Measurements from ENCODE around the gene TMEM108. TPM values are rescaled to one million over a fixed set of nuclear protein-coding genes. Genes with fewer than 3 reads are reported as not detected.

TMEM108 gene
- polyA plus RNA-seq, 1 of the 3 experiments (the other 2 are of a cell fraction) = 8.6 TPM

GRCh38 chr3:133383175-133383574 lies 345.0 kb downstream of the TMEM108 start:
- no peak overlapping the region; a peak in 1 of 4 replicates for H3K27ac ChIP-seq (ENCODE audit: low read depth in 2 of 2, low read length in 1 of 2)
- POLR2A ChIA-PET = interaction anchor here (1.5 kb wide), 1 partner anchor 342 kb away, joined by 5 read pairs; no protein-coding TSS in a partner anchor
- no peaks in the 10 kb centered on the region for H3F3A ChIP-seq (replicated peaks; ENCODE audit: insufficient read depth)
- CTCF ChIA-PET = interaction anchor here (0.6 to 13.1 kb wide), 22 partner anchors 9 to 655 kb away, joined by 3 to 178 read pairs (median 4); partner anchors contain the start of genes BFSP2 and TMEM108
- no peak overlapping the region for H3K9ac ChIP-seq
- TF ChIP-seq GABPA (IDR thresholded peaks at IDR 0.05; ENCODE audit: low read depth) (no peak), EP300 (IDR thresholded peaks at IDR 0.05; ENCODE audit: borderline replicate concordance in 1 of 2, low read depth in 1 of 2, low read length in 1 of 2) (no peak), POLR2AphosphoS5 (IDR thresholded peaks at IDR 0.05; ENCODE audit: low read depth, low read length) (no peak), MAX (IDR thresholded peaks at IDR 0.05; ENCODE audit: low read depth) (no peak), MEF2A (IDR thresholded peaks at IDR 0.05; ENCODE audit: borderline replicate concordance, low read depth) (no peak), CHD2 (IDR thresholded peaks at IDR 0.05; ENCODE audit: low read length, partially characterized antibody) (no peak), REST (IDR thresholded peaks at IDR 0.05; ENCODE audit: low read depth, low read length) (no peak), JUND (IDR thresholded peaks at IDR 0.05) (no peak), SIN3A (IDR thresholded peaks at IDR 0.05; ENCODE audit: borderline replicate concordance, low read depth, low read length) (no peak), NRF1 (IDR thresholded peaks at IDR 0.05; ENCODE audit: low read depth, low read length) (no peak), USF2 (IDR thresholded peaks at IDR 0.05; ENCODE audit: borderline replicate concordance, low read depth, low read length) (no peak), RCOR1 (IDR thresholded peaks at IDR 0.05; ENCODE audit: low read length) (no peak), FOSL2 (IDR thresholded peaks at IDR 0.05; ENCODE audit: borderline replicate concordance, low read depth) (no peak), NFIC (IDR thresholded peaks at IDR 0.05; ENCODE audit: borderline replicate concordance) (no peak), ZBTB33 (IDR thresholded peaks at IDR 0.05; ENCODE audit: borderline replicate concordance, low read depth) (no peak), CTCF (IDR thresholded peaks at IDR 0.05) (no peak), IRF3 (IDR thresholded peaks at IDR 0.05; ENCODE audit: low read depth, low read length) (no peak), PBX3 (IDR thresholded peaks at IDR 0.05) (no peak), MXI1 (IDR thresholded peaks at IDR 0.05; ENCODE audit: low read depth, low read length) (no peak)
- H4K20me1 ChIP-seq (ENCODE audit: insufficient read depth) = no peaks in the 10 kb centered on the region
- no peaks in the 10 kb centered on the region for H3K9me2 ChIP-seq
- no peak overlapping the region for H2AFZ ChIP-seq (ENCODE audit: low read depth)
- WGBS (ENCODE audit: low lambda C conversion rate) = 77% methylated on average over 3 of the region's 3 CpGs
- no peaks in the 10 kb centered on the region for H3K27me3 ChIP-seq (ENCODE audit: insufficient read depth)
- no peaks in the 10 kb centered on the region for H3K79me2 ChIP-seq (ENCODE audit: insufficient read depth)
- no peak overlapping the region for H3K4me2 ChIP-seq
- H3K4me1 ChIP-seq (ENCODE audit: control insufficient read depth in 1 of 2, insufficient read depth in 2 of 2, low read depth in 1 of 2, low read length in 1 of 2) = peaks cover 0 to 46% of the 10 kb centered on the region in 2 experiments; a peak in 2 of 4 replicates
- DNase-seq = no peak
- no peaks in the 10 kb centered on the region for H3K36me3 ChIP-seq (replicated peaks in 1 of 2; ENCODE audit: control insufficient read depth in 1 of 2, insufficient read depth in 2 of 2, low read length in 1 of 2)
- no peak overlapping the region for H3K4me3 ChIP-seq (ENCODE audit: low read depth in 2 of 2, low read length in 1 of 2)
- no peaks in the 10 kb centered on the region for H3K9me3 ChIP-seq

Data from SK-N-SH (cell line).